A549 (cell line): ENCODE results near the gene DNAJA3.

Source experiments
- CHD4 ChIP-seq: fragments of 200-600 bp; sonication (generic); IDR thresholded peaks from 2 replicates; pipeline ENCODE4 v1.6.1; 2016; ENCODE audit warnings: antibody characterized with exemption, mild to moderate bottlenecking, borderline replicate concordance
- ESRRA ChIP-seq: fragments of 150-350 bp; IDR thresholded peaks from 2 replicates; pipeline ENCODE4 v1.6.1; 2014; ENCODE audit warnings: mild to moderate bottlenecking, low read length, borderline replicate concordance
- KDM1A ChIP-seq: fragments of 200-600 bp; sonication (generic); IDR thresholded peaks from 2 replicates; pipeline ENCODE4 v1.6.1; 2016; ENCODE audit warnings: low read depth, mild to moderate bottlenecking
- KDM5A ChIP-seq: fragments of 200-600 bp; sonication (generic); IDR thresholded peaks from 2 replicates; pipeline ENCODE4 v1.6.1; 2016; ENCODE audit warnings: antibody characterized with exemption, mild to moderate bottlenecking
- MAFK ChIP-seq: fragments of 450-650 bp; IDR thresholded peaks from 2 replicates; pipeline ENCODE4 v1.6.1; 2014; ENCODE audit not compliant: partially characterized antibody
- POLR2A ChIP-seq: IDR thresholded peaks from 2 replicates; pipeline ENCODE4 v1.6.1; 2012; ENCODE audit warnings: mild to moderate bottlenecking, low read length
- TF ChIP-seq, protein P1 (sequence below): fragments of >200 bp; sonication (Bioruptor Twin); formaldehyde crosslinking; IDR thresholded peaks from 3 replicates; pipeline ENCODE4 v1.5.1; 2016
- TF ChIP-seq, protein P2 (sequence below): IDR thresholded peaks from 2 replicates; pipeline ENCODE4 v1.6.1; 2012

DNA sequence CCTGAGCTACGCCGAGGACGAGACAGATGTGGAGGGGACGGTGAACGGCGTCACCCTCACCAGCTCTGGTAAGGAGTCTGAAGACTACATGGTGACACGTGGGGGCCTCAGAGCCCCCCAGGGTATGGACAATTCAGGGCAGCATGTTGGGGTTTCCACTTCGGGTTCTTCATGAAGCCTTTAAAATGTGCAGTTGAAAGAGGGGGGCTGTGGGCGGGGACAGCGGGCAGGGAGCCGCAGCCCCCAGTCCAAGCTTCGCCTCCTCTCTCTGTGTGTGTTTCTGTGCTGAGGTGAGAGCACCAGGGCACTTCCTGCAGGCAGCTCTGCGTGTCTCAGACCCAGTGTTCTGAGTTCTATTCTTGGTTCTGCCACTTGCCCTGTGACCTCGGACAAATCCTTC lies 24.8 kb downstream of the DNAJA3 start:
- TF ChIP-seq KDM1A (no peak), MAFK (no peak), ESRRA (no peak), KDM5A (no peak), CHD4 (no peak), POLR2A (no peak)
- TF ChIP-seq, protein P1, sequence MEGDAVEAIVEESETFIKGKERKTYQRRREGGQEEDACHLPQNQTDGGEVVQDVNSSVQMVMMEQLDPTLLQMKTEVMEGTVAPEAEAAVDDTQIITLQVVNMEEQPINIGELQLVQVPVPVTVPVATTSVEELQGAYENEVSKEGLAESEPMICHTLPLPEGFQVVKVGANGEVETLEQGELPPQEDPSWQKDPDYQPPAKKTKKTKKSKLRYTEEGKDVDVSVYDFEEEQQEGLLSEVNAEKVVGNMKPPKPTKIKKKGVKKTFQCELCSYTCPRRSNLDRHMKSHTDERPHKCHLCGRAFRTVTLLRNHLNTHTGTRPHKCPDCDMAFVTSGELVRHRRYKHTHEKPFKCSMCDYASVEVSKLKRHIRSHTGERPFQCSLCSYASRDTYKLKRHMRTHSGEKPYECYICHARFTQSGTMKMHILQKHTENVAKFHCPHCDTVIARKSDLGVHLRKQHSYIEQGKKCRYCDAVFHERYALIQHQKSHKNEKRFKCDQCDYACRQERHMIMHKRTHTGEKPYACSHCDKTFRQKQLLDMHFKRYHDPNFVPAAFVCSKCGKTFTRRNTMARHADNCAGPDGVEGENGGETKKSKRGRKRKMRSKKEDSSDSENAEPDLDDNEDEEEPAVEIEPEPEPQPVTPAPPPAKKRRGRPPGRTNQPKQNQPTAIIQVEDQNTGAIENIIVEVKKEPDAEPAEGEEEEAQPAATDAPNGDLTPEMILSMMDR = no peak
- TF ChIP-seq, protein P2, sequence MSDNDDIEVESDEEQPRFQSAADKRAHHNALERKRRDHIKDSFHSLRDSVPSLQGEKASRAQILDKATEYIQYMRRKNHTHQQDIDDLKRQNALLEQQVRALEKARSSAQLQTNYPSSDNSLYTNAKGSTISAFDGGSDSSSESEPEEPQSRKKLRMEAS = no peak
